Activated T-cell treated with anti-CD3 and anti-CD28 coated beads for 24 hours (primary cell): ENCODE results near the gene STIM1.

Experiments used
- DNase-seq: peaks from one replicate; pipeline ENCODE4 v3.0.0-alpha.2; 2020; ENCODE audit warnings: low read depth

Gene STIM1

GRCh38 chr11:3952715-3953114 is 97.3 kb downstream of the STIM1 start:
- DNase-seq, result no peak

DNA sequence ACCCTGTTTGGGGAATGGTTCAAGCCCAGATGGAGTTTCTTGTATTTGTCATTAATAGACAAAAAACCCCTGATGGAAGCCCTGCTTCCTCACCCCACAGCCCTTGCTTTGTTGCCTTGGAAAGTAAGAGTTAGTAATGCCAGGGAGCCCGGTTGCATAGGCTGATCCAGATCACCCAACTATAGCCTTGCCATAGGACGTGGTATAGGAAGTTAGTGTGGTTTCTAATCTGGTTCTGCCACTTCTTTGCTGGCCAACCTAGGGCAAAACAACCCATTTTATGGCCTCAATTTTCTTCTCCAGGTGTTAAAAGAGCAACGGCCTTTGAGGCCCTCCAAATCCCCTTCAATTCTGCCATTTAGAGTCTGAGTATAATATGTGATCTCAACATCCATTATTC is 97.9 kb downstream of the STIM1 start:
- DNase-seq, result no peak

DNA sequence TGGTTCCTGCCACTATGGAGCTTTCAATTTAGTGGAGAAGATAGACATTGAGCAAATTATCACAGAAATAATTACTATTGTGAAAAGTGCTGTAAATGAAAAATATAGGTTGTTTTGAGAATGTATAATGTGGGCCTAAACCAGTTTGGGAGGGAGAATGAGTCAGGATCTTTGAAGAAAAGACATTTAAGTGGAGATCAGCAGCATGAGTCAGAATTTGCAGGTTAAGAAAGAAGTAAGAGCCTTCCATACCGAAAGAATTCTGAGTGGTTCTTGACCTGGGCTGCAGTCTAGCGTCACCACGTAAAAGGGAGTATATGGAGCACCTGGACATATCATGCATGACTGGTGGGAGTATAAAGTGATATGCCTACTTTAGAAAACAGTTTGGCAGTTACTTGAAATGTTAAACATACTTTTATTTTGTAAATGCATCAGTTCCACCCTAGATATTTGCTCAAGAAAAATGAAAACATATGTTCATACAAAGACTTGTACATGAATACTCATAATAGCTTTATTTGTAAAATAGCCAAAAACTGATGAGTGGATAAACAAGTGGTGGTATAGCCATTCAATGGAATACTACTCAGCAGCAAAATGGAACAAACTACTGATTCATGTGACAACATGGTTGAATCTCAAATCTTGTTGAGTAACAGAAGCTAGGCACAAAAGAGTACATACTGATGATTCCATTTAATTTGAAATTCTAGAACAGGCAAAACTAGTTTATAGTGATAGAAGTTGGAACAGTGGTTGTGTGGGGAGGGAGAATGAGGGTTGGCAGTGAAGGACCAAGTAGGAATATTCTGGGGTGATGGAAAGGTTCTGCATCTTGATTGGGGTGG is 99.2 kb downstream of the STIM1 start:
- no peak for DNase-seq

GRCh38 chr11:3955299-3955665 is 99.8 kb downstream of the STIM1 start:
- DNase-seq, result no peak

- DNase-seq, result no peak
These were observed 100.6 kb downstream of the STIM1 start for GRCh38 chr11:3956038-3956437.

DNA sequence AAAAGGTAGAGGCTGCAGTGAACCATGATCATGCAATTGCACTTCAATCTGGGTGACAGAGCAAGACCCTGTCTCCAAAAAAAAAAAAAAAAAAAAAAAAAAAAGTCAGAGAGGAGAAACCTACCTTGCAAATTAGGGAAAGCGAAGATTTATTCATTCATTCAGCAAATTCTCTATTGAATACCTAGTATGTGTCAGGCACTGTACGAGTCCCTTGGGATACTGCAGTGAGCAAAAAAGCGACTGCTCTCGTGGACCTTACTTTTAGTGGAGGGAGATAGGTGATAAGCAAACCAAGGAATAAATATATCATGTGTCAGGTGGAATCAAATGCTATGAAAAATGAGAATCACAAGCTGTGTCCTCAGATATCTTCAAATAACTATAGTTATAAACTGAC is 101.3 kb downstream of the STIM1 start:
- DNase-seq, result no peak

DNA sequence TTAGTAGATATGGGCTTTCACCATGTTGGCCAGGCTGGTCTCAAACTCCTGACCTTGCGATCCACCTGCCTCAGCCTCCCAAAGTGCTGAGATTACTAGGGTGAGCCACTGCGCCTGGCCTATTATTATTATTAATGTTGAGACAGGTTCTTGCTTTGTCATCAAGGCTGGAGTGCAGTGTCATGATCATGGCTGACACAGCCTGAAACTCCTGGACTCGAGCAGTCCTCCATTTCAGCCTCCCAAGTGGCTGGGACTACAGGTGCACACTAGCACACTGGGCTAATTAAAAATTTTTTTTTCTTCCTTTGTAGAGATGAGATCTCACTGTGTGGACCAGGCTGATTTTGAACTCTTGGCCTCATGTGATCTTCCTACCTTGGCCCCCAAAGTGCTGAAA is 102.0 kb downstream of the STIM1 start:
- DNase-seq, result no peak

DNA sequence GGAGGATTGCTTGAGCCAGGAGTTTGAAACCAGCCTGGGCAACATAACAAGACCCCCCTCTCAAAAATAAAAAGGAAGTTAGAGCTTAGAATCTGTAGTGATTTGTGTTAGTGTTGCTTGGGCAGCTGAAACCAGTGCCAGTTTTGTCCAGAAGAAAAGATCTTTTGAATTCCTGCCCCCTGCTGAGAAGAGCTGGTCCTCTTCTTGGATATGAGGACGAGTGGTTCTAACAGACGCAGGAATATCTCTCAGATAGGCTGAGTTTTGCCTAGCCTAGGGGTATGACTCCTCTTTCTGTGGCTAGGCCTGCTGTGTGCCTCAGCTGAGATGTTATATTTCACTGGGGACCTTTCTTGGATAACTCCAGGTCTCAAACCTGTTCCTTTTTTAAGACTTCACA is 102.8 kb downstream of the STIM1 start:
- no peak for DNase-seq

GRCh38 chr11:3959015-3959902 is 103.8 kb downstream of the STIM1 start:
- DNase-seq, result no peak

- no peak for DNase-seq
These were observed 104.4 kb downstream of the STIM1 start for GRCh38 chr11:3959903-3960265.

- DNase-seq, result no peak
These were observed 107.0 kb downstream of the STIM1 start for GRCh38 chr11:3962406-3962840.

DNA sequence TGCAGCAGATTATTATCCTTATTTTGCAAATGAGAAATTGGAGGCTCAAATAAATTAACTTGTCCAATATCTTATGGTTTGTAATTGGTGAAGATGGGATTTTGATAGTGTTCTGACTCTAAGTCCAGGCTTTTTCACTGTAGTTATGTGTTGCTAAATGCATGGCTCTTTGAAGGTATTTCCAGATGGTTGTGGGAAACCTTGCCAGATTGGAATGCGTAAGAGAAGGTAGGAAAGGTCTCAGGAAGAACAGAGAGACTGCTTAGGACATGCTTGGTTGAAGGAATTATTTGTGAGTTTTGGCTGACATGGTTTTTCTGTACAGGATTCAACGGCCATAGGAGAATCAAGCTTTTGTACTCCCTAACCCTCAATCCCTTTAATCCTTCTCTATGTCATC is 108.6 kb downstream of the STIM1 start:
- no peak for DNase-seq

DNA sequence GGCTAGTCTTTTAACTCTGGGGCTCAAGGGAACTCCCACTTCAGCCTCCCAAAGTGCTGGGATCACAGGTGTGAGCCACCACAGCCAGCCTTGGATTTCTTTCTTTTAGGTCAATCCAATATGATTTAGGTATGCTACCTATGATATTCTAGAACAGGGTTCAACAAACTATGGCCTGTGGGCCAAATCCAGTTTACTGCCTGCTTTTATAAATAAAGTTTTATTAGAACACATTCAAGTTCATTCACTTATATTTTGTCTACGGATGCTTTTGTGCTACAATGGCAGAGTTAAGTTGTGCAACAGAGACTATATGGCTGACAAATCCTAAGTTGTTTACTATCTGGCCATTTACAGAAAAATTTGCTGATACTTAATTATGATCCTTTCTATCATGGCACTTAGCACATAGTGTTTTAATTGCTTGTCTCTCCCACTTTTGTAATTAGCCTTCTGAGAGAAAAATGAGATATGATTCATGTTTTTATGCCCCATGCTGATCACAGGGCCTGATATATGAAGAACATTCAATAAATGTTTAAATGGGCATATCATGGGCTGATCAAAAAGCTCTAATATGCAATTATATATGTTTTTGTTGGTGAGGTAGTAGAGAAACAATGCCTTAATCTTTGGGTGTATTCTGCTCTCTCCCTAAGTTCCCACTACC is 109.6 kb downstream of the STIM1 start:
- no peak for DNase-seq

- no peak for DNase-seq
These were observed 112.2 kb downstream of the STIM1 start for GRCh38 chr11:3967695-3968094.

DNA sequence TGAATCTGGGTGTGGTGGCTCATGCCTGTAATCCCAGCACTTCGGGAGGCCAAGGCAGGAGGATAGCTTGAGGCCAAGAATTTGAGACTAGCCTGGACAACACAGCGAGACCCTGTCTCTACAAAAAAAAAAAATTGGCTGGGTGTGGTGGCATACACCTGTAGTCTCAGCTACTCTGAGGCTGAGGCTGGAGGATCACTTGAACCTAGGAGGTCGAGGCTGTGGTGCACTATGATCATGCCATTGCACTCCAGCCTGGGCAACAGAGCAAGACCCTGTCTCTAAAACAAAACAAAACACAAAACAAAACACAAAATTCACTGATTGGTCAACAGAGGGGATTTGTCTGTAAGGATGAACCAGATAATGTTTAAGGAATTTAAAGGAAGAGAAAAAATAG is 113.7 kb downstream of the STIM1 start:
- DNase-seq, result no peak

- DNase-seq, result no peak
These were observed 114.1 kb downstream of the STIM1 start for GRCh38 chr11:3969613-3970012.

GRCh38 chr11:3970108-3970507 is 114.6 kb downstream of the STIM1 start:
- no peak for DNase-seq

- no peak for DNase-seq
These were observed 116.4 kb downstream of the STIM1 start for GRCh38 chr11:3971756-3972404.

GRCh38 chr11:3972431-3972830 is 117.0 kb downstream of the STIM1 start:
- no peak for DNase-seq

- DNase-seq, result no peak
These were observed 121.6 kb downstream of the STIM1 start for GRCh38 chr11:3977078-3977477.

DNA sequence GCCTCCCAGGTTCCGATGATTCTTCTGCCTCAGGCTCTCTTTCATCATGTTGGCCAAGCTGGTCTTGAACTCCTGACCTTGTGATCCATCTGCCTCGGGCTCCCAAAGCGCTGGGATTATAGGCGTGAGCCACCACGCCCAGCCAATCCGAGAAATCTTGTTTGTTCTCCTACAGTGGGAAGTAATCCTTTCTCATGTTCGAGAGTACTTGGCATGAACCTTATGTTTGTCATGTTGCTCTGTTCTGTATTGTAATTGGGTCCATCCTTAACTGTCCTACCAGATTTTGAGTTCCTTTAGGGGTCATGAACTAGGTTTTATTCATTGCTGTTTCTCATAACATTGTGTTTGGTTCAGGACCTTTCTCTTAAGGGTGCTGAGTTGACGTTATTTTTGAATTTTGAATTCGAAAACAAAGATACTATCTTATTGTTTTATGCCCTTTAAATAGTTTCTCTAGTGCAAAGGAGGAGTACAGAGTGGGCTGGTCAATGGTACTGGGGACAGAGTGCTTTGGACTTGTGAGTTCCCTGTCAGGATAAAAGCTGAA is 125.7 kb downstream of the STIM1 start:
- DNase-seq, result no peak

DNA sequence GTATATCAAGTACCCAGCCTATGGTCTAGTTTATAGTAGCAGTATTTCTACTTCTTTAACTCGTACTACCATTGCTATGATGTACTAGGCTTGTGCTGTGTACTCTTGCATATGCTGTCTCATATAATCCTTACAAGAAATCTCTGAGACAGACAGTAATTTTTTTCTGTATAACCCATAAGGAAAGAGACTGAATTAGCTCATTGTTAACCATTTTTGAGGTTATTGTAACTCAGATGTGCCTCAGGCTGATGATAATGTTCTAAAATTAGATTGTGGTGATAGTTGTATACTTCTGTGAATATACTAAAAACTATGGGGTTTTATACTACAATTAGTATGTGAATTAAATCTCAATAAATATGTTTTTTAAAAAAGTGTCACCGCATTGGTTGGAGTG is 127.0 kb downstream of the STIM1 start:
- DNase-seq, result no peak
